Left ventricle myocardium inferior (tissue), 1 donor: Measurements from ENCODE around the gene CD2AP. TPM values are rescaled to one million over a fixed set of nuclear protein-coding genes. Genes with fewer than 3 reads are reported as not detected.

Experiments
- DNase-seq: peaks from one replicate; pipeline ENCODE4 v3.0.0-alpha.2; 2020
- H3K27ac ChIP-seq: fragments of 200-600 bp; replicated peaks from 2 replicates; pipeline ENCODE4 v1.8.0; 2021
- H3K27me3 ChIP-seq: fragments of 200-600 bp; 2 replicates; pipeline ENCODE4 v1.8.0; 2021; ENCODE audit warnings: low read depth
- H3K36me3 ChIP-seq: fragments of 200-600 bp; 2 replicates; pipeline ENCODE4 v1.8.0; 2021
- H3K4me1 ChIP-seq: fragments of 200-600 bp; 2 replicates; pipeline ENCODE4 v1.8.0; 2021
- H3K4me3 ChIP-seq: fragments of 200-600 bp; 2 replicates; pipeline ENCODE4 v1.8.0; 2021; ENCODE audit warnings: mild to moderate bottlenecking, moderate library complexity
- H3K9me3 ChIP-seq: fragments of 200-600 bp; replicated peaks from 2 replicates; pipeline ENCODE4 v1.8.0; 2021
- intact Hi-C: fragments of 100-400 bp; cut with micrococcal nuclease; formaldehyde crosslinking; loops from one replicate; pipeline ENCODE4 v1.11.0; 2022
- total RNA-seq: library from RNA; stranded (reverse); fragmentation: NEBNext Ultra II Directional; extraction: Animal tissue kit (Norgen Biotek cat#: 25700); gene quantifications from one replicate; pipeline ENCODE4 v1.2.1, GENCODE V29; 2021
- TF ChIP-seq, protein P1 (sequence below): fragments of 200-600 bp; IDR thresholded peaks from 2 replicates; pipeline ENCODE4 v1.8.0; 2021; ENCODE audit warnings: antibody characterized with exemption, mild to moderate bottlenecking, borderline replicate concordance
- donor health status: DM: no; HTN: yes; CAD: no; lungs with severe emphysema.

The CD2AP gene
- total RNA-seq, 1 donor from 2014 or later, result 9.9 TPM

DNA sequence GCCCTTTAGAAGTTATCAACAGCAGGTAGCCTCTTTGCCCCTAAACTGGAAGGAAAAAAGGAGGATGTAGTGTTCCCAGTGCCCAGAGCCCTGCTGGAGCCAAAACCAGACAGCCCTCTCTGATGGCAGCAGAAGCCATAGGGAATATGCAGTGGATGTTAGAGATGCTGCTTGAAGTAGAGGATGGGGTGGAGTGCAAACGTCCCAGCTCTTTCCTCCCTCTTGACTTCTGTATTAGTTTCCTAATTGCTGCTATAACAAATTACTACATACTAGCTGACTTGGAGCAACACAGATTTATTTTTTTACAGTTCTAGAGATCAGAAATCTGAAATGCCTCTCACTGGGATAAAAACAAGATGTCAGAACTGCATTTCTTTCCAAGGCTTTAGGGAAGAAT lies 12.5 kb upstream of the CD2AP start:
- no peaks in the 10 kb centered on the region for H3K4me1 ChIP-seq
- no peaks in the 10 kb centered on the region for H3K36me3 ChIP-seq
- no peak overlapping the region for H3K27ac ChIP-seq
- DNase-seq, result no peak
- no peak overlapping the region for H3K4me3 ChIP-seq
- H3K9me3 ChIP-seq, result peaks cover 11% of the 10 kb centered on the region
- no peaks in the 10 kb centered on the region for H3K27me3 ChIP-seq
- intact Hi-C loops, result no loop called here
- TF ChIP-seq, protein P1, sequence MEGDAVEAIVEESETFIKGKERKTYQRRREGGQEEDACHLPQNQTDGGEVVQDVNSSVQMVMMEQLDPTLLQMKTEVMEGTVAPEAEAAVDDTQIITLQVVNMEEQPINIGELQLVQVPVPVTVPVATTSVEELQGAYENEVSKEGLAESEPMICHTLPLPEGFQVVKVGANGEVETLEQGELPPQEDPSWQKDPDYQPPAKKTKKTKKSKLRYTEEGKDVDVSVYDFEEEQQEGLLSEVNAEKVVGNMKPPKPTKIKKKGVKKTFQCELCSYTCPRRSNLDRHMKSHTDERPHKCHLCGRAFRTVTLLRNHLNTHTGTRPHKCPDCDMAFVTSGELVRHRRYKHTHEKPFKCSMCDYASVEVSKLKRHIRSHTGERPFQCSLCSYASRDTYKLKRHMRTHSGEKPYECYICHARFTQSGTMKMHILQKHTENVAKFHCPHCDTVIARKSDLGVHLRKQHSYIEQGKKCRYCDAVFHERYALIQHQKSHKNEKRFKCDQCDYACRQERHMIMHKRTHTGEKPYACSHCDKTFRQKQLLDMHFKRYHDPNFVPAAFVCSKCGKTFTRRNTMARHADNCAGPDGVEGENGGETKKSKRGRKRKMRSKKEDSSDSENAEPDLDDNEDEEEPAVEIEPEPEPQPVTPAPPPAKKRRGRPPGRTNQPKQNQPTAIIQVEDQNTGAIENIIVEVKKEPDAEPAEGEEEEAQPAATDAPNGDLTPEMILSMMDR, result no peak

DNA sequence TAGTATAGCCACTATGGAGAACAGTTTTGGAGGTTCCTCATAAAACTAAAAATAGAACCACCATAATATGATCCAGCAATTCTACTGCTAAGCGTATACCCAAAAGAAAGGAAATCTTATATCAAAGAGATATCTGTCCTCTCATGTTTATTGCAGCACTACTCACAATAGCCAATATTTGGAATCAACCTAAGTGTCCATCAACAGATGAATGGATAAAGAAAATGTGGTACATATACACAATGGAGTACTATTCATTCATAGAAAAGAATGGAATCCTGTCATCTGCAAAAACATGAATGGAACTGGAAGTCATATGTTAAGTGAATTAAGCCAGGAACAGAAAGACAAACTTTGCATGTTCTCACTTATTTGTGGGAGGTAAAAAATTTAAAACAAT lies 5.7 kb upstream of the CD2AP start:
- no peaks in the 10 kb centered on the region for H3K36me3 ChIP-seq
- no peak for DNase-seq
- H3K4me3 ChIP-seq, result no peak overlapping the region
- TF ChIP-seq, protein P1, result no peak
- peaks cover 17% of the 10 kb centered on the region for H3K9me3 ChIP-seq
- H3K4me1 ChIP-seq, result peaks cover 6% of the 10 kb centered on the region
- intact Hi-C loops, result no loop called here
- H3K27me3 ChIP-seq, result no peaks in the 10 kb centered on the region
- H3K27ac ChIP-seq, result no peak overlapping the region

DNA sequence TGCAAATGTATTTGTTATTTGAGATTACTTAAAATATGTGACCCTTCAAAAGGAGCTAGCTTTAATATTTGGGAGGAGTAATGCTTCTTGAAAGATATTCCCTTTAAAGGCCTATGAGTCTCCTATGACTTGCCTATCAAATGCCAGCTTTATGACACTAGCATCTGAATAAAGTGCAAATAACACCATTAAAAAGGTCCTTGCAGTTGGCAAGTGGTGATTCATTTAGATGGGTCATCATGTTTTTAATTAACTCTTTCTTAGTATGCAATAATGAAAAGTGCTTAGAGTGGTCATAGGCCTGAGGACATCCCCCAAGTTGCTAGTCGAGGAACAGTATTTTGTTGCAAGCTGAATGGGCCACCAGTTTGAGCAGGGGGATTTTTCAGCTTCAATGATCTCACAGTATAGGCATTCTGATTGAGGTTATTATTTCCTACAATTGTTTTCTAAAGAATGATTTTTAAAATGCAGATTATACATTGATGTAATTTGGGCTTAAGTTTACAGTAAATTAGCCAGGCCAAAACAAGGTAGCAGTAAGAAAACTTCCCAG lies 3.7 kb upstream of the CD2AP start:
- H3K4me3 ChIP-seq, result no peak overlapping the region
- peaks cover 17% of the 10 kb centered on the region for H3K9me3 ChIP-seq
- intact Hi-C loops, result no loop called here
- TF ChIP-seq, protein P1, result no peak
- no peaks in the 10 kb centered on the region for H3K27me3 ChIP-seq
- no peak for DNase-seq
- H3K4me1 ChIP-seq, result peaks cover 25% of the 10 kb centered on the region
- no peak overlapping the region for H3K27ac ChIP-seq
- H3K36me3 ChIP-seq, result no peaks in the 10 kb centered on the region

DNA sequence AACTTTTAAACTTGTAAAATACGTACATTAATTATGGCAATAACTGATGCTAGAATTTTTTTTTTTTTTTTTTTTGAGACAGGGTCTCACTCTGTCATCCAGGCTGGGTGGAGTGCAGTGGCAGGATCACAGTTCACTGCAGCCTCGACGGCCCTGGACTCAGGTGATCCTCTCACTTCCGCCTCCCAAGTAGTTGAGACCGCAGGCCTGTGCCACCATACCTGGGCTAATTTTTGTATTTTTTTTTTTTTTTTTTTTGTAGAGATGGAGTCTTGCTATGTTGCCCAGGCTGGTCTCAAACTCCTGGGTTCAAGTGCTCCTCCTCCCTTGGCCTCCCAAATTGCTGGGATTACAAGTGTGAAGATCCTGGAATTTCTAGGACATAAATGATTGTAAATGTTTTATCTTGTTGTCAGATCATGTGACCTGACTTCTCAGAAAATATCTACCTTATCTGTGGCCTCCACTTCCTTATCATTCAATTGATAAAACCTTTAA lies 2.2 kb upstream of the CD2AP start:
- TF ChIP-seq, protein P1, result no peak
- intact Hi-C loops, result no loop called here
- Histone ChIP-seq H3K27me3 (no peaks in the 10 kb centered on the region), H3K36me3 (no peaks in the 10 kb centered on the region), H3K4me3 (no peak overlapping the region), H3K4me1 (peaks cover 40% of the 10 kb centered on the region), H3K9me3 (peaks cover 9% of the 10 kb centered on the region), H3K27ac (no peak overlapping the region)
- DNase-seq, result no peak

DNA sequence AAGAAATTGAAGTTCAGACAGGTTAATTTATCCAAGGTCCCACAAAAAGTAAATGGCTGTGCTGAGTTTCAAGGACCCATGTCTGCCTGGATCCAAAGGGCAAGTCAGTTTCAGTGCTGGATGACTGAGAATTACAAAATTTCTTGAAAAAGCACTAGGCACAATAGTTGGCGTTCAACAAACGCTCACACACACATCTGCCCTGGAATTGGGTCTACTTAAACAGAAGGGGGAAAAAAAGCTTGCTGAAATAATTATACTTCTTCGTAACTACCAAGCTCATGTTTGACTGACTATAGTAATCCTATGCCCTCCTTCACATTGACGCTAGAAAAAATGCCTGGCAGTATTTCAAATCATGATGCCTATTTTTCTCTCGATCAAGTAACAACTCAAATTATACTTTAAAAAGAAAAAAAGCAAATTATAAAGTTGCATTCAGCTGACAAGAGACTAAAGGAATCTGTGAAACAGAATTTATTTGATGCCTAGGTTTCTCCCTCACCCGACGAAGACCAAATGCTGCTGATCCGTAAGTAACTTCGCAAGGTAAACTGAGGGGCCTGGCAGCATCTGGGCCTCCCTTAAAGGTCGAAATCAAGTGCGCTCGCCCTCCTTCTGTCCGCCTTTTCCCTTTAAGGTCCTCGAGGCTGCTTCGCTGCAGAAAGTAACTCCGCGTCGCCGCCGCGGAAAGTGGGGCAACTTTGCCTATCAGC lies 650 bp upstream of the CD2AP start:
- Histone ChIP-seq H3K9me3 (no peaks in the 10 kb centered on the region), H3K4me3 (peak overlapping the region; percentile 98), H3K27ac (peak overlapping the region; percentile 98), H3K27me3 (no peaks in the 10 kb centered on the region), H3K36me3 (no peaks in the 10 kb centered on the region), H3K4me1 (peaks cover 49% of the 10 kb centered on the region)
- intact Hi-C loops, result no loop called here
- TF ChIP-seq, protein P1, result no peak
- DNase-seq, result no peak
